Epithelial cell of proximal tubule (primary cell): ENCODE results near the gene FAM228A. TPM values are rescaled to one million over a fixed set of nuclear protein-coding genes. Genes with fewer than 3 reads are reported as not detected.

Experiments used
- DNase-seq: peaks from one replicate; pipeline ENCODE4 v3.0.0-alpha.2; 2011; ENCODE audit warnings: low read depth
- H3K4me3 ChIP-seq: 2 replicates; pipeline ENCODE4 v1.5.1; 2011; ENCODE audit warnings: low read depth, mild to moderate bottlenecking, low read length
- CTCF ChIP-seq: conservative IDR thresholded peaks from 2 replicates; pipeline ENCODE4 v1.5.1; 2012; ENCODE audit warnings: low read depth, mild to moderate bottlenecking, low read length
- total RNA-seq: library from RNA; depleted of rRNA; stranded (reverse); fragments of >200 nt; gene quantifications from 2 replicates; pipeline ENCODE4 v1.2.3, GENCODE V29; 2015

FAM228A gene
- total RNA-seq, 1 donor from 2014 or later = not detected

- H3K4me3 ChIP-seq = no peak overlapping the region
- no peak for TF ChIP-seq CTCF
- no peak for DNase-seq
Measured at GRCh38 chr2:24208490-24208889, 33.6 kb downstream of the FAM228A start.

- H3K4me3 ChIP-seq = no peak overlapping the region
- no peak for DNase-seq
- TF ChIP-seq CTCF = no peak
Measured at GRCh38 chr2:24209389-24210105, 34.7 kb downstream of the FAM228A start.

GRCh38 chr2:24210106-24210455 lies 35.2 kb downstream of the FAM228A start:
- H3K4me3 ChIP-seq = no peak overlapping the region
- no peak for DNase-seq
- no peak for TF ChIP-seq CTCF

GRCh38 chr2:24210723-24211122 lies 35.9 kb downstream of the FAM228A start:
- H3K4me3 ChIP-seq = no peak overlapping the region
- TF ChIP-seq CTCF = no peak
- DNase-seq = no peak

GRCh38 chr2:24211408-24211807 lies 36.6 kb downstream of the FAM228A start:
- TF ChIP-seq CTCF = no peak

GRCh38 chr2:24214880-24215279 lies 40.0 kb downstream of the FAM228A start:
- no peak for DNase-seq
- TF ChIP-seq CTCF = no peak
- no peak overlapping the region for H3K4me3 ChIP-seq

More at GRCh38 chr2:24211408-24211807, 36.6 kb downstream of the FAM228A start:
- H3K4me3 ChIP-seq = no peak overlapping the region
- DNase-seq = no peak
